GM12865 (cell line): ENCODE measurements around the gene SAXO1.

Experiments
- DNase-seq: peaks from one replicate; pipeline ENCODE4 v3.0.0; 2010; ENCODE audit warnings: low read depth
- H3K4me3 ChIP-seq: 2 replicates; pipeline ENCODE4 v1.5.1; 2011; ENCODE audit warnings: mild to moderate bottlenecking, low read depth, low read length, control low read depth
- TF ChIP-seq, protein P1 (sequence below): IDR thresholded peaks from 2 replicates; pipeline ENCODE4 v1.5.1; 2011; ENCODE audit warnings: low read length, control low read depth, low read depth, inconsistent platforms; ENCODE audit not compliant: insufficient read depth; ENCODE audit errors: missing control alignments

The SAXO1 gene

GRCh38 chr9:18989097-18989496, 43.9 kb downstream of the SAXO1 start:
- DNase-seq = no peak
- TF ChIP-seq, protein P1, sequence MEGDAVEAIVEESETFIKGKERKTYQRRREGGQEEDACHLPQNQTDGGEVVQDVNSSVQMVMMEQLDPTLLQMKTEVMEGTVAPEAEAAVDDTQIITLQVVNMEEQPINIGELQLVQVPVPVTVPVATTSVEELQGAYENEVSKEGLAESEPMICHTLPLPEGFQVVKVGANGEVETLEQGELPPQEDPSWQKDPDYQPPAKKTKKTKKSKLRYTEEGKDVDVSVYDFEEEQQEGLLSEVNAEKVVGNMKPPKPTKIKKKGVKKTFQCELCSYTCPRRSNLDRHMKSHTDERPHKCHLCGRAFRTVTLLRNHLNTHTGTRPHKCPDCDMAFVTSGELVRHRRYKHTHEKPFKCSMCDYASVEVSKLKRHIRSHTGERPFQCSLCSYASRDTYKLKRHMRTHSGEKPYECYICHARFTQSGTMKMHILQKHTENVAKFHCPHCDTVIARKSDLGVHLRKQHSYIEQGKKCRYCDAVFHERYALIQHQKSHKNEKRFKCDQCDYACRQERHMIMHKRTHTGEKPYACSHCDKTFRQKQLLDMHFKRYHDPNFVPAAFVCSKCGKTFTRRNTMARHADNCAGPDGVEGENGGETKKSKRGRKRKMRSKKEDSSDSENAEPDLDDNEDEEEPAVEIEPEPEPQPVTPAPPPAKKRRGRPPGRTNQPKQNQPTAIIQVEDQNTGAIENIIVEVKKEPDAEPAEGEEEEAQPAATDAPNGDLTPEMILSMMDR = no peak
- no peak overlapping the region for H3K4me3 ChIP-seq

GRCh38 chr9:18988003-18988402, 45.0 kb downstream of the SAXO1 start:
- H3K4me3 ChIP-seq = no peak overlapping the region
- DNase-seq = no peak
- TF ChIP-seq, protein P1 = no peak

GRCh38 chr9:18985996-18986395, 47.0 kb downstream of the SAXO1 start:
- H3K4me3 ChIP-seq = no peak overlapping the region
- no peak for DNase-seq
- TF ChIP-seq, protein P1 = no peak

GRCh38 chr9:18985464-18985951, 47.5 kb downstream of the SAXO1 start:
- no peak for DNase-seq
- H3K4me3 ChIP-seq = no peak overlapping the region
- TF ChIP-seq, protein P1 = no peak

DNA sequence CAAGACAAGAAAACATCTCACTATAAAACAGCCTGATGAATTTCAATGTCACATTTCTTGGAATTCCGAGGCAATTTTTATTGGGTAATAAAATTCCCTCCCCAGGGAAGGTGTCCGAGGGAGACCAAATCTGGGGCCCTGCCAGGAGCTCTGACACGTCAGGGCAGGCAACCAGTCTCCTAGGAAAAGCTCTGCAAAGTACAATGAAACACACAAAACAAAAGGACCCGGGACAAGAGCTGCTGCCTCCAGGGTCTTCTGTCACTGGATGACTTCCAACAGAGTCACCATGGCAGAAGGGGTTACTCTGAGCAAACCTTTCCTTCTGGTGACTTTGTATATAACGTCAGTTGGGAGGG, 50.8 kb downstream of the SAXO1 start:
- DNase-seq = no peak
- TF ChIP-seq, protein P1 = no peak
- no peak overlapping the region for H3K4me3 ChIP-seq

DNA sequence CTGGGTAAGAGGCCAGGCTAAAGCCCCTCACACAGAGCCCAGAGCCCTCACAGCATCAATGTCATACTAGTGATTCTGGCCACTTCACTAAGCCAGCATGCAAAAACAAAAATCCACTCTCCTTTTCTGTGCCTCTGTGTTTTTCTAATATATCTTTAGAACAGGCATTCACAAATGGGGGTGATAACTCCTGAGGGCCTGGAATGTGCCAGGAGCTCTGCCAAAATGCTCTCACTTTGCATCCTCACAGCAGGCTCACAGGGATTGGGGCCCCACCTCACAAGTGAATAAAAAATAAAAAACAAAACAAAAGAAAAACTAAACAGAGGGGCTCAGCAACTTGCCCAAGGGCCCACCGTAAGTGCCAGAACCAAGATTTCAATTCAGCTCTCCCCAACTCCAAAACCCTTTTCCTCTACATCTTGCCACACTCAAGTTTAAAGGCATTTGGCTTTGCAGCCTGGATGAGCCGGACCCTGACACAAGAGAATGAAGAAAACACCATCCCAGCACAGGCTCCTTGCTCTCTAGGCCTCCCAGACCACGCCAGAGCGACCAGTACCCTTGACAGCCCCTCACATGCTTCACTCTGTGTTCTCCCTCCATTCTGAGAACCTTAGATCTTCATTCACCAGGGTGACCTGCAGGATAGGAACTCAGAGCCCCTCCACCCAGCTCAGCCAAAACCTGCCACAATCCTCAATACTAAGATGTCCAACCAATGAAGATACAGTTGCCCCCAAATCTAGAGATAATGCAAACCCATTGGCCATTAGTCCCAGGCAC, 51.3 kb downstream of the SAXO1 start:
- H3K4me3 ChIP-seq = no peak overlapping the region
- no peak for DNase-seq
- TF ChIP-seq, protein P1 = no peak

- no peak overlapping the region for H3K4me3 ChIP-seq
- no peak for DNase-seq
- TF ChIP-seq, protein P1 = no peak
These were observed 52.8 kb downstream of the SAXO1 start for GRCh38 chr9:18980189-18980588.
